Measurements from ENCODE around the gene SLC41A1.

SLC41A1 gene

DNA sequence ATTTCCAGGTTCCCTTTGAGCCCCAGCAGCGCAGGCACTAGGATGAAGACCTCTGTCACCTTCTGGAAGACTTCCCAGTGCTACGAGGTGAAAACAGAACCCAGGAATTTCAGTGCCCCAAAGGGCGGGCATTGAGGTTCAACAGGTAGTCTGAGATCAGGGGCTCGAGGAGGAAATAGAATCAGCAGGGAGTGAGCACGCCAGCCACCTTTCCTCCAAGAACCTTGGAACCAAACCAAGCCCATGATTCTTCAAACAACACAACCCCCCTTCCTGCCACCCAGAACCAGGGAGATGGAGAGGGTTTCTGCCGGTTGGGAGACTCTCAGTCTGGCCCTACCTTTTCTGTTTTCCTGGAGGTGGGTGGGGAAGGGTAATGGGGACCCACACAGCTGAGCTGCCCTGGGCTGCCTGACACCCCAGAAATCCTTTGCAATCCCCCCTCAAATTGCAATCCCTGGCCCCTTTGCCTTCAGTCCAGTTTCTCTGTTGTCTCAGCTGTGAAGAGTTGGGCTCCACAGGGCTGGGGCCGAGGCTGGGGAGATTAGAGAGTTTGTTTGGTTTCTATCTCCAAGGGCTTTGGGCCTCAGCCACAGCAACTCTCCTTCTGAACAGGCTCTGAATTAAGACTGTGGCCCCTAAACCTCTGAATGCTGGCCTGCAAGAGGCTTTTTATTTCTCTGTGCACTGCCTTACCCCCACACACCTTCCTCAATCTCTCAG lies 11.9 kb downstream of the SLC41A1 start:
- no peak overlapping the region for H3K4me3 ChIP-seq (ENCODE audit: low read length)
- no peak overlapping the region for H3K27ac ChIP-seq (ENCODE audit: low read length)
- H3K4me2 ChIP-seq (ENCODE audit: low read depth, low read length): no peak overlapping the region
- TF ChIP-seq CTCF (IDR thresholded peaks at IDR 0.05; ENCODE audit: low read length): no peak
- H3F3A ChIP-seq (ENCODE audit: insufficient read depth, low read length): no peaks in the 10 kb centered on the region
- H3K27me3 ChIP-seq (replicated peaks; ENCODE audit: insufficient read depth, low read length): no peaks in the 10 kb centered on the region
- no peaks in the 10 kb centered on the region for H3K9me3 ChIP-seq (replicated peaks; ENCODE audit: insufficient read depth, low read length)
- H3K9me2 ChIP-seq (replicated peaks; ENCODE audit: insufficient read depth, low read length): no peaks in the 10 kb centered on the region
- no peaks in the 10 kb centered on the region for H4K20me1 ChIP-seq (ENCODE audit: insufficient read depth, low read length)
- no peaks in the 10 kb centered on the region for H3K79me2 ChIP-seq (ENCODE audit: low read length)
- H3K4me1 ChIP-seq (ENCODE audit: low read length): no peaks in the 10 kb centered on the region
- DNase-seq: no peak
- H3K36me3 ChIP-seq (replicated peaks; ENCODE audit: insufficient read depth, low read length): no peaks in the 10 kb centered on the region
- no peak overlapping the region for H3K9ac ChIP-seq (ENCODE audit: low read length)
- H2AFZ ChIP-seq (ENCODE audit: low read length): no peak overlapping the region

DNA sequence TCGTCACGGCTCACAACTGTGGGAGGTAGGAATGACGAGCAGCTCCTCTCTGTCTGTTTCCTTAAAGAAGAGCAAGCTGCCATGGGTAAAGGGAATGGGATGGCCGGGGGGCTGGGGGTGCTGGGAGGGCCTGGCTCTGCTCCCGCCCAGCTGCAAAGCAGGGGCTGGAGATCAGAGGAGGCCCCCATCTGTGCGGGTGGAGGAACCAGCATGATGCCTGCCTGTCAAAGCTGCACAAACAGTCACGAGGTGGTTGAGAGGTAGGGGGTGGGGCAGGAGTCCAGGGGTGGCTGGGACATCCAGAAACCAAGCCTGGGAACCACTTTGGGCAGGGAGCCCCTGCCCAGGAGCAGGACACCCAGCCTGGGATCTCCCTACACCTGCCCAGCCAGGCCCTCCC lies 12.6 kb downstream of the SLC41A1 start:
- no peak for TF ChIP-seq EZH2phosphoT487 (IDR thresholded peaks at IDR 0.05; ENCODE audit: low read length)
- TF ChIP-seq CTCF (IDR thresholded peaks at IDR 0.05; ENCODE audit: low read length): no peak
- no peak for TF ChIP-seq EZH2 (optimal IDR thresholded peaks at IDR 0.05; ENCODE audit: low read depth, low read length)
- no peaks in the 10 kb centered on the region for H3K36me3 ChIP-seq (replicated peaks; ENCODE audit: insufficient read depth, low read length)
- no peaks in the 10 kb centered on the region for H3K79me2 ChIP-seq (ENCODE audit: low read length)
- H4K20me1 ChIP-seq (ENCODE audit: insufficient read depth, low read length): no peaks in the 10 kb centered on the region
- H3K27me3 ChIP-seq (replicated peaks; ENCODE audit: insufficient read depth, low read length): no peaks in the 10 kb centered on the region
- H3K4me3 ChIP-seq (ENCODE audit: low read length): no peak overlapping the region
- no peak overlapping the region for H3K9ac ChIP-seq (ENCODE audit: low read length)
- H3K9me3 ChIP-seq (replicated peaks; ENCODE audit: insufficient read depth, low read length): no peaks in the 10 kb centered on the region
- no peak overlapping the region for H3K4me2 ChIP-seq (ENCODE audit: low read depth, low read length)
- no peaks in the 10 kb centered on the region for H3K4me1 ChIP-seq (ENCODE audit: low read length)
- H2AFZ ChIP-seq (ENCODE audit: low read length): no peak overlapping the region
- no peaks in the 10 kb centered on the region for H3F3A ChIP-seq (ENCODE audit: insufficient read depth, low read length)
- DNase-seq: no peak
- no peak overlapping the region for H3K27ac ChIP-seq (ENCODE audit: low read length)
- no peaks in the 10 kb centered on the region for H3K9me2 ChIP-seq (replicated peaks; ENCODE audit: insufficient read depth, low read length)

DNA sequence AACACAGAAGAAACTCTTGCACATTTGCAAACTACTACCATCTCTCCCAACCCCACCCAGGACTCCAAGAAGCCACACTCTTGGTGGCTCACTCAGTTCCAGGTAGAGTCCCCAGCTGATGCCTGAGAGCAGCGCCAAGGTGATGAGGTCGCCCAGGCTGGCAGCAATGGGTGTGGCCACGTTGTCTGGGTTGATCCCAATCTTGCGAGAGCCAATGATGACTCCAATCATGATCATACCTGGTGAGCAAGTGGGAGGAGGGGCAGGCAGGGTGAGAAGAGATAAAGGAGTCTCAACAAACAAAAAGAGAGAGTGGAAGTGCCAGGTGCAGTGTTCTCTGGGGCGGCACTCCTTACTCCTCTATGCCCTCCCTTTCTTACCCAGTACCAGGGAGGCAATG lies 14.4 kb downstream of the SLC41A1 start:
- no peaks in the 10 kb centered on the region for H3K9me2 ChIP-seq (replicated peaks; ENCODE audit: insufficient read depth, low read length)
- no peaks in the 10 kb centered on the region for H3K9me3 ChIP-seq (replicated peaks; ENCODE audit: insufficient read depth, low read length)
- TF ChIP-seq CTCF (IDR thresholded peaks at IDR 0.05; ENCODE audit: low read length): no peak
- TF ChIP-seq EZH2 (optimal IDR thresholded peaks at IDR 0.05; ENCODE audit: low read depth, low read length): no peak
- TF ChIP-seq EZH2phosphoT487 (IDR thresholded peaks at IDR 0.05; ENCODE audit: low read length): no peak
- no peaks in the 10 kb centered on the region for H3K36me3 ChIP-seq (replicated peaks; ENCODE audit: insufficient read depth, low read length)
- no peak overlapping the region for H2AFZ ChIP-seq (ENCODE audit: low read length)
- H3K27me3 ChIP-seq (replicated peaks; ENCODE audit: insufficient read depth, low read length): no peaks in the 10 kb centered on the region
- H3K27ac ChIP-seq (ENCODE audit: low read length): no peak overlapping the region
- no peaks in the 10 kb centered on the region for H3K79me2 ChIP-seq (ENCODE audit: low read length)
- H3K4me1 ChIP-seq (ENCODE audit: low read length): no peaks in the 10 kb centered on the region
- H3K4me2 ChIP-seq (ENCODE audit: low read depth, low read length): no peak overlapping the region
- H4K20me1 ChIP-seq (ENCODE audit: insufficient read depth, low read length): no peaks in the 10 kb centered on the region
- H3F3A ChIP-seq (ENCODE audit: insufficient read depth, low read length): no peaks in the 10 kb centered on the region
- no peak for DNase-seq
- no peak overlapping the region for H3K4me3 ChIP-seq (ENCODE audit: low read length)
- no peak overlapping the region for H3K9ac ChIP-seq (ENCODE audit: low read length)
